ENCODE measurements around the gene CUX1.

GRCh38 chr7:101869026-101869900, 51.8 kb downstream of the CUX1 start:
- TF ChIP-seq CTCF (conservative IDR thresholded peaks at IDR 0.05; ENCODE audit: low read depth, low read length), result no peak
- TF ChIP-seq EZH2 (IDR thresholded peaks at IDR 0.05; ENCODE audit: low read length, unreplicated experiment), result no peak
- TF ChIP-seq EZH2phosphoT487 (IDR thresholded peaks at IDR 0.05; ENCODE audit: borderline replicate concordance, low read length), result no peak
